GM12878 (cell line): ENCODE measurements around the gene DNAJC3. TPM values are rescaled to one million over a fixed set of nuclear protein-coding genes. Genes with fewer than 3 reads are reported as not detected.

ENCODE experiments used
- ATAC-seq: fragments of 200-7000 bp; cut with Tn5 transposase; 3 replicates; pipeline ENCODE4 v1.9.1; 2020; ENCODE audit warnings: mild to moderate bottlenecking, moderate library complexity
- BruUV-seq: library from RNA; stranded (reverse); fragments of 400-500 nt; replicated peaks from 2 replicates; lab custom pipeline; 2021; lab: Mats Ljungman, UMichigan
- CTCF ChIA-PET: fragments of 300-600 bp; sonication (Branson Sonifier 250); formaldehyde crosslinking; extraction: SDS; loops from one replicate; lab custom pipeline; 2021; ENCODE audit warnings: inconsistent platforms; lab: Yijun Ruan, JAX
- POLR2A ChIA-PET: fragments of 350-600 bp; formaldehyde crosslinking; extraction: SDS; loops from one replicate; lab custom pipeline; 2021; ENCODE audit warnings: inconsistent platforms; lab: Charles Lee
- RAD21 ChIA-PET: fragments of 300-600 bp; sonication (Branson Sonifier 250); formaldehyde crosslinking; loops from one replicate; lab custom pipeline; 2023; ENCODE audit warnings: antibody characterized with exemption; ENCODE audit not compliant: unreplicated experiment; lab: Charles Lee
- SMC1A ChIA-PET: fragments of 300-600 bp; sonication (Branson Sonifier 250); formaldehyde crosslinking; loops from one replicate; lab custom pipeline; 2023; ENCODE audit not compliant: unreplicated experiment, uncharacterized antibody; lab: Charles Lee
- DNase-seq: peaks from one replicate; pipeline ENCODE4 v3.0.0-alpha.2; 2011; ENCODE audit warnings: low read depth, low spot score
- FAIRE-seq: peaks from 3 replicates; lab custom pipeline; 2011; peaks lifted over from hg19 to GRCh38; lab: Jason Lieb, UNC
- H2AFZ ChIP-seq: 2 replicates; pipeline ENCODE4 v1.6.0; 2011; ENCODE audit warnings: low read depth, low read length, control low read depth; ENCODE audit not compliant: control insufficient read depth
- H3K27ac ChIP-seq: 2 replicates; pipeline ENCODE4 v1.5.1; 2011; ENCODE audit warnings: control low read depth; ENCODE audit not compliant: control insufficient read depth, insufficient read depth
- H3K27me3 ChIP-seq, 2 experiments: replicated peaks in 1 of 2; 2 replicates each; pipeline versions ENCODE4 v1.6.0 to v1.6.1; 2011; ENCODE audit warnings: low read length in 1 of 2; ENCODE audit not compliant: control insufficient read depth in 2 of 2, insufficient read depth in 2 of 2
- H3K36me3 ChIP-seq, 2 experiments: 2 replicates each; pipeline ENCODE4 v1.5.1; 2011; ENCODE audit warnings: low read length in 1 of 2; ENCODE audit not compliant: control insufficient read depth in 2 of 2, insufficient read depth in 2 of 2
- H3K4me1 ChIP-seq: 2 replicates; pipeline ENCODE4 v1.6.1; 2011; ENCODE audit warnings: mild to moderate bottlenecking, low read length, moderate library complexity, mixed read lengths; ENCODE audit not compliant: control insufficient read depth, insufficient read depth
- H3K4me2 ChIP-seq: 2 replicates; pipeline ENCODE4 v1.6.0; 2011; ENCODE audit warnings: control low read depth; ENCODE audit not compliant: control insufficient read depth, insufficient read depth
- H3K4me3 ChIP-seq: fragments of 200-600 bp; sonication (generic); 2 replicates; pipeline ENCODE4 v1.5.1; 2016
- H3K79me2 ChIP-seq: 2 replicates; pipeline ENCODE4 v1.6.0; 2011; ENCODE audit warnings: low read length; ENCODE audit not compliant: control insufficient read depth, insufficient read depth
- H3K9ac ChIP-seq: 2 replicates; pipeline ENCODE4 v1.8.0; 2011; ENCODE audit warnings: low read length, control low read depth, mixed read lengths; ENCODE audit not compliant: control insufficient read depth, insufficient read depth
- H3K9me3 ChIP-seq: replicated peaks from 3 replicates; pipeline ENCODE4 v1.5.1; 2011; ENCODE audit warnings: mild to moderate bottlenecking, low read length; ENCODE audit not compliant: control insufficient read depth, insufficient read depth
- H4K20me1 ChIP-seq: 2 replicates; pipeline ENCODE4 v1.6.0; 2011; ENCODE audit not compliant: control insufficient read depth, insufficient read depth
- CBFB ChIP-seq: IDR thresholded peaks from 2 replicates; pipeline ENCODE4 v1.6.1; 2016; ENCODE audit warnings: antibody characterized with exemption, low read depth
- CUX1 ChIP-seq: IDR thresholded peaks from 2 replicates; pipeline ENCODE4 v1.6.1; 2012; ENCODE audit warnings: improper control_type of control experiment, low read depth, low read length; ENCODE audit not compliant: insufficient replicate concordance
- IKZF1 ChIP-seq: fragments of 450-650 bp; conservative IDR thresholded peaks from 2 replicates; pipeline ENCODE4 v1.6.1; 2017; ENCODE audit warnings: antibody characterized with exemption, mild to moderate bottlenecking
- MXI1 ChIP-seq: fragments of 150-350 bp; IDR thresholded peaks from 2 replicates; pipeline ENCODE4 v1.6.1; 2011; ENCODE audit warnings: low read depth, mild to moderate bottlenecking, inconsistent platforms, low read length, improper control_type of control experiment
- RFX5 ChIP-seq: IDR thresholded peaks from 2 replicates; pipeline ENCODE4 v1.6.1; 2011; ENCODE audit warnings: low read depth, low read length, improper control_type of control experiment
- YBX1 ChIP-seq: fragments of 450-650 bp; IDR thresholded peaks from 2 replicates; pipeline ENCODE4 v1.6.1; 2016; ENCODE audit warnings: antibody characterized with exemption
- WGBS: methylation state at CpG from one replicate; pipeline ENCODE4 v1.1.6; 2016; ENCODE audit warnings: low lambda C conversion rate; ENCODE audit not compliant: insufficient replicate concordance, insufficient coverage; ENCODE audit errors: missing lambda C conversion rate; 5-methylcytosine and 5-hydroxymethylcytosine counted together
- in situ Hi-C: fragments of 300-500 bp; cut with MboI; formaldehyde crosslinking; loops from 9 replicates; pipeline ENCODE4 v1.14.3; 2018; ENCODE audit warnings: mixed read lengths
- intact Hi-C: fragments of 100-400 bp; cut with micrococcal nuclease; formaldehyde crosslinking; loops from one replicate; pipeline ENCODE4 v1.14.2; 2022; ENCODE audit not compliant: unreplicated experiment
- polyA plus RNA-seq, 11 experiments: library from polyadenylated mRNA; depleted of rRNA in 4 of 11; unstranded in 6 of 11; stranded (reverse) in 5 of 11; fragments of >200 nt; fragmentation: Nextera tagmentation in 4 of 11; fragmentation: Illumina TruSeq in 1 of 11; extraction: Ambion mirVana in 4 of 11; extraction: Trizol in 1 of 11; gene quantifications; 1 replicate in 1 of 11; 2 replicates in 10 of 11; pipeline versions ENCODE4 v1.2.1 to v1.2.3, GENCODE V29; 2011 to 2016; ENCODE audit warnings: inconsistent platforms in 2 of 11, missing spikeins in 2 of 11, low read depth in 1 of 11
- total RNA-seq, 4 experiments: library from RNA; depleted of rRNA in 3 of 4; stranded (reverse); fragments of >200 nt in 3 of 4; fragmentation: Illumina TruSeq in 1 of 4; extraction: Trizol in 1 of 4; gene quantifications; 2 replicates each; pipeline versions ENCODE4 v1.2.1 to v1.2.3, GENCODE V29; 2013 to 2021
- TF ChIP-seq, protein P1 (sequence below): fragments of 450-650 bp; IDR thresholded peaks from 2 replicates; pipeline ENCODE4 v1.6.1; 2017; ENCODE audit warnings: mild to moderate bottlenecking, moderate library complexity

The DNAJC3 gene
- total and polyA plus RNA-seq, 10 of the 15 experiments (the other 5 are each of a cell fraction or from before 2014, with no cell fraction given), result 9.3 to 37.4 (median 19.0) TPM

- TF ChIP-seq CUX1 (no peak), CBFB (no peak), IKZF1 (no peak), YBX1 (no peak), RFX5 (no peak)
Measured at GRCh38 chr13:95809429-95809828, 132.5 kb downstream of the DNAJC3 start (continued).

GRCh38 chr13:95813139-95813538 lies 136.2 kb downstream of the DNAJC3 start:
- TF ChIP-seq, protein P1, sequence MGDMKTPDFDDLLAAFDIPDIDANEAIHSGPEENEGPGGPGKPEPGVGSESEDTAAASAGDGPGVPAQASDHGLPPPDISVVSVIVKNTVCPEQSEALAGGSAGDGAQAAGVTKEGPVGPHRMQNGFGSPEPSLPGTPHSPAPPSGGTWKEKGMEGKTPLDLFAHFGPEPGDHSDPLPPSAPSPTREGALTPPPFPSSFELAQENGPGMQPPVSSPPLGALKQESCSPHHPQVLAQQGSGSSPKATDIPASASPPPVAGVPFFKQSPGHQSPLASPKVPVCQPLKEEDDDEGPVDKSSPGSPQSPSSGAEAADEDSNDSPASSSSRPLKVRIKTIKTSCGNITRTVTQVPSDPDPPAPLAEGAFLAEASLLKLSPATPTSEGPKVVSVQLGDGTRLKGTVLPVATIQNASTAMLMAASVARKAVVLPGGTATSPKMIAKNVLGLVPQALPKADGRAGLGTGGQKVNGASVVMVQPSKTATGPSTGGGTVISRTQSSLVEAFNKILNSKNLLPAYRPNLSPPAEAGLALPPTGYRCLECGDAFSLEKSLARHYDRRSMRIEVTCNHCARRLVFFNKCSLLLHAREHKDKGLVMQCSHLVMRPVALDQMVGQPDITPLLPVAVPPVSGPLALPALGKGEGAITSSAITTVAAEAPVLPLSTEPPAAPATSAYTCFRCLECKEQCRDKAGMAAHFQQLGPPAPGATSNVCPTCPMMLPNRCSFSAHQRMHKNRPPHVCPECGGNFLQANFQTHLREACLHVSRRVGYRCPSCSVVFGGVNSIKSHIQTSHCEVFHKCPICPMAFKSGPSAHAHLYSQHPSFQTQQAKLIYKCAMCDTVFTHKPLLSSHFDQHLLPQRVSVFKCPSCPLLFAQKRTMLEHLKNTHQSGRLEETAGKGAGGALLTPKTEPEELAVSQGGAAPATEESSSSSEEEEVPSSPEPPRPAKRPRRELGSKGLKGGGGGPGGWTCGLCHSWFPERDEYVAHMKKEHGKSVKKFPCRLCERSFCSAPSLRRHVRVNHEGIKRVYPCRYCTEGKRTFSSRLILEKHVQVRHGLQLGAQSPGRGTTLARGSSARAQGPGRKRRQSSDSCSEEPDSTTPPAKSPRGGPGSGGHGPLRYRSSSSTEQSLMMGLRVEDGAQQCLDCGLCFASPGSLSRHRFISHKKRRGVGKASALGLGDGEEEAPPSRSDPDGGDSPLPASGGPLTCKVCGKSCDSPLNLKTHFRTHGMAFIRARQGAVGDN, result no peak
- no peak for TF ChIP-seq MXI1
- Histone ChIP-seq H4K20me1 (no peaks in the 10 kb centered on the region), H3K9ac (no peak overlapping the region), H3K27ac (no peak overlapping the region), H3K4me3 (no peak overlapping the region), H3K27me3 (no peaks in the 10 kb centered on the region), H3K36me3 (no peaks in the 10 kb centered on the region), H2AFZ (no peak overlapping the region), H3K4me1 (no peaks in the 10 kb centered on the region), H3K79me2 (no peaks in the 10 kb centered on the region), H3K9me3 (no peaks in the 10 kb centered on the region; the same call in 1 of the 3 replicates), H3K4me2 (no peak overlapping the region)
- 43% methylated on average over 3 of the region's 3 CpGs for WGBS
- intact Hi-C loops (no loop called here), in situ Hi-C loops (no loop called here)
- SMC1A ChIA-PET, result interaction anchor here (1.5 kb wide), 1 partner anchor 17 kb away, joined by 4 read pairs; no protein-coding TSS in a partner anchor
- POLR2A ChIA-PET, result no interaction called here
- DNase-seq (no peak), ATAC-seq (no peak), FAIRE-seq (no peak)
- RAD21 ChIA-PET, result no interaction called here
- CTCF ChIA-PET, result no interaction called here
- no TSS peak for BruUV-seq
